Effector CD4-positive, alpha-beta T cell (primary cell): ENCODE measurements around the gene RAPGEF2.
"Not testable (repeated sequence)": the region's sequence is repeated elsewhere in the genome, so short reads cannot be mapped to it uniquely, and the experiment has no call there.

Source experiments
- DNase-seq: peaks from one replicate; pipeline ENCODE4 v3.0.0-alpha.2; 2020

The RAPGEF2 gene

GRCh38 chr4:159141193-159141592 is 38.3 kb downstream of the RAPGEF2 start:
- no peak for DNase-seq

GRCh38 chr4:159142241-159142640 is 39.4 kb downstream of the RAPGEF2 start:
- DNase-seq: no peak

GRCh38 chr4:159142681-159143384 is 40.0 kb downstream of the RAPGEF2 start:
- DNase-seq: no peak

- no peak for DNase-seq
Observed at GRCh38 chr4:159143687-159144086, 40.8 kb downstream of the RAPGEF2 start.

- no peak for DNase-seq
Observed at GRCh38 chr4:159144112-159144694, 41.3 kb downstream of the RAPGEF2 start.

- no peak for DNase-seq
Observed at GRCh38 chr4:159145318-159145991, 42.6 kb downstream of the RAPGEF2 start.

GRCh38 chr4:159145992-159146330 is 43.1 kb downstream of the RAPGEF2 start:
- no peak for DNase-seq

GRCh38 chr4:159146488-159146887 is 43.6 kb downstream of the RAPGEF2 start:
- no peak for DNase-seq

- no peak for DNase-seq
Observed at GRCh38 chr4:159148441-159148840, 45.6 kb downstream of the RAPGEF2 start.

- DNase-seq: no peak
Observed at GRCh38 chr4:159149666-159150065, 46.8 kb downstream of the RAPGEF2 start.

- DNase-seq: no peak
Observed at GRCh38 chr4:159150396-159150795, 47.5 kb downstream of the RAPGEF2 start.

- no peak for DNase-seq
Observed at GRCh38 chr4:159150821-159151390, 48.0 kb downstream of the RAPGEF2 start.

- DNase-seq: no peak
Observed at GRCh38 chr4:159151689-159152088, 48.8 kb downstream of the RAPGEF2 start.

- DNase-seq: no peak
Observed at GRCh38 chr4:159152181-159152580, 49.3 kb downstream of the RAPGEF2 start.

GRCh38 chr4:159153669-159154068 is 50.8 kb downstream of the RAPGEF2 start:
- no peak for DNase-seq

- DNase-seq: no peak
Observed at GRCh38 chr4:159155119-159155518, 52.2 kb downstream of the RAPGEF2 start.

- DNase-seq: no peak
Observed at GRCh38 chr4:159158083-159158617, 55.3 kb downstream of the RAPGEF2 start.

- no peak for DNase-seq
Observed at GRCh38 chr4:159158985-159159384, 56.1 kb downstream of the RAPGEF2 start.

- DNase-seq: no peak
Observed at GRCh38 chr4:159159611-159160010, 56.7 kb downstream of the RAPGEF2 start.

GRCh38 chr4:159160242-159160641 is 57.4 kb downstream of the RAPGEF2 start:
- DNase-seq: no peak

GRCh38 chr4:159161436-159161835 is 58.6 kb downstream of the RAPGEF2 start:
- DNase-seq: not testable (repeated sequence)

- DNase-seq: no peak
Observed at GRCh38 chr4:159162576-159162975, 59.7 kb downstream of the RAPGEF2 start.

GRCh38 chr4:159163521-159163920 is 60.6 kb downstream of the RAPGEF2 start:
- DNase-seq: no peak
